Measurements from ENCODE around the gene ANKRD13C. TPM values are rescaled to one million over a fixed set of nuclear protein-coding genes. Genes with fewer than 3 reads are reported as not detected.

Gene ANKRD13C
- total and polyA plus RNA-seq, 4 donors: 31.6 to 71.1 (median 39.4) TPM

- H3K27me3 ChIP-seq (ENCODE audit: control insufficient read depth, insufficient read depth, low read length): no peaks in the 10 kb centered on the region
- WGBS (ENCODE audit: insufficient coverage): 100% methylated on average over 1 of the region's 2 CpGs
- H3K4me1 ChIP-seq (ENCODE audit: control insufficient read depth, insufficient read depth, low read length): peaks cover 6% of the 10 kb centered on the region
- no peak for DNase-seq (ENCODE audit: low read depth in 4 of 6, low spot score in 6 of 6)
- no peak overlapping the region for H3K4me3 ChIP-seq (ENCODE audit: low read depth, low read length)
- H3K9me3 ChIP-seq (ENCODE audit: control insufficient read depth, insufficient read depth, low read length): no peaks in the 10 kb centered on the region
- H3K36me3 ChIP-seq (ENCODE audit: control insufficient read depth, insufficient read depth, low read length): peaks cover 6% of the 10 kb centered on the region
- no peak overlapping the region for H3K27ac ChIP-seq (ENCODE audit: low read depth, low read length)
These were observed 134.5 kb downstream of the ANKRD13C start for GRCh38 chr1:70220015-70220414.

- Histone ChIP-seq H3K27me3 (ENCODE audit: control insufficient read depth, insufficient read depth, low read length) (no peaks in the 10 kb centered on the region), H3K4me3 (ENCODE audit: low read depth, low read length) (no peak overlapping the region), H3K4me1 (ENCODE audit: control insufficient read depth, insufficient read depth, low read length) (peaks cover 6% of the 10 kb centered on the region), H3K9me3 (ENCODE audit: control insufficient read depth, insufficient read depth, low read length) (no peaks in the 10 kb centered on the region), H3K27ac (ENCODE audit: low read depth, low read length) (no peak overlapping the region), H3K36me3 (ENCODE audit: control insufficient read depth, insufficient read depth, low read length) (peaks cover 9% of the 10 kb centered on the region)
- no peak for DNase-seq (ENCODE audit: low read depth in 4 of 6, low spot score in 6 of 6)
These were observed 143.0 kb downstream of the ANKRD13C start for GRCh38 chr1:70211541-70211940.

DNA sequence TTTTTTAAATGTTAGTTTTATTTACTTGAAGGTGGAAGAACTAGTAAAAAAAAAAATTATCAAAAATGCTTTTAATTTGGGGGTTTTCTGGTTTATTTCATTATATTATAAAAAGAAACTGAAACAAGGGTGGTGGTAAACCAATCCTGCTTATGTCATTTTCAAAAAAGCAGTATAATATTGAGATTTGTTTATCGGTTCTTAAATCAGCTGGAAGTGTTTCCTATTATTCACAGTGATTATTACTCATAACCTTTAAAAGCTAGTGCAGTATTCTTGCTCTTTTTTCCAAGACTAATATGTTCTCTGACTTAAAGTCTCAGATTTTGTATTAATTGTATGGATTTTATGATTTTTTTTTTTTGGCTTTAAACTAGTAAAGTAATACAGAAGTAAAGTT lies 143.7 kb downstream of the ANKRD13C start:
- H3K36me3 ChIP-seq (ENCODE audit: control insufficient read depth, insufficient read depth, low read length): peaks cover 8% of the 10 kb centered on the region
- H3K27ac ChIP-seq (ENCODE audit: low read depth, low read length): no peak overlapping the region
- H3K4me1 ChIP-seq (ENCODE audit: control insufficient read depth, insufficient read depth, low read length): peaks cover 6% of the 10 kb centered on the region
- no CpG with 5 or more reads among the region's 1 CpG for WGBS (ENCODE audit: insufficient coverage)
- no peak for DNase-seq (ENCODE audit: low read depth in 4 of 6, low spot score in 6 of 6)
- H3K4me3 ChIP-seq (ENCODE audit: low read depth, low read length): no peak overlapping the region
- H3K9me3 ChIP-seq (ENCODE audit: control insufficient read depth, insufficient read depth, low read length): no peaks in the 10 kb centered on the region
- H3K27me3 ChIP-seq (ENCODE audit: control insufficient read depth, insufficient read depth, low read length): no peaks in the 10 kb centered on the region

Other genes starting within 250 kb of the ANKRD13C start
- gene LRRC40, start 149.1 kb downstream of the ANKRD13C start, total RNA-seq: 10 to 100 TPM; 21.5 to 58.6 TPM
- 10 to 100 TPM; 32.2 to 46.8 TPM for gene LRRC40, start 149.1 kb downstream of the ANKRD13C start, polyA plus RNA-seq (ENCODE audit: insufficient read length in 2 of 2)
- gene SRSF11, start 133.3 kb downstream of the ANKRD13C start, total RNA-seq: 100 to 1,000 TPM; 189 to 198 TPM
- gene SRSF11, start 133.3 kb downstream of the ANKRD13C start, polyA plus RNA-seq (ENCODE audit: insufficient read length in 2 of 2): 100 to 1,000 TPM; 225 to 248 TPM
- gene CTH, start 56.5 kb upstream of the ANKRD13C start, total RNA-seq: 1 to 10 TPM; 4.9 to 6.0 TPM
- 1 to 10 TPM; 8.6 to 9.7 TPM for gene CTH, start 56.5 kb upstream of the ANKRD13C start, polyA plus RNA-seq (ENCODE audit: insufficient read length in 2 of 2)